HG03558 (cell line): Measurements from ENCODE around the gene RALGDS.

Experiments used
- ATAC-seq: cut with Tn5 transposase; IDR thresholded peaks from one replicate; pipeline ENCODE4 v1.9.1; 2021; ENCODE audit warnings: moderate number of reproducible peaks; ENCODE audit not compliant: unreplicated experiment; ENCODE audit errors: extremely low read depth

The RALGDS gene

GRCh38 chr9:133109931-133110650, 10.9 kb downstream of the RALGDS start:
- ATAC-seq, result no peak

- no peak for ATAC-seq
These were observed 12.0 kb downstream of the RALGDS start for GRCh38 chr9:133108794-133109641.

GRCh38 chr9:133107961-133108793, 12.9 kb downstream of the RALGDS start:
- ATAC-seq, result no peak

GRCh38 chr9:133107245-133107722, 13.8 kb downstream of the RALGDS start:
- no peak for ATAC-seq

GRCh38 chr9:133106511-133107244, 14.4 kb downstream of the RALGDS start:
- no peak for ATAC-seq

- no peak for ATAC-seq
These were observed 15.6 kb downstream of the RALGDS start for GRCh38 chr9:133105461-133105770.

- ATAC-seq, result no peak
These were observed 16.2 kb downstream of the RALGDS start for GRCh38 chr9:133104718-133105460.

GRCh38 chr9:133103987-133104505, 17.0 kb downstream of the RALGDS start:
- no peak for ATAC-seq

- ATAC-seq, result no peak
These were observed 17.7 kb downstream of the RALGDS start for GRCh38 chr9:133103183-133103986.

- no peak for ATAC-seq
These were observed 18.6 kb downstream of the RALGDS start for GRCh38 chr9:133102190-133103021.

- no peak for ATAC-seq
These were observed 19.5 kb downstream of the RALGDS start for GRCh38 chr9:133101356-133102189.

- no peak for ATAC-seq
These were observed 20.3 kb downstream of the RALGDS start for GRCh38 chr9:133100506-133101355.

- no peak for ATAC-seq
These were observed 21.1 kb downstream of the RALGDS start for GRCh38 chr9:133099726-133100505.

GRCh38 chr9:133098871-133099270, 22.2 kb downstream of the RALGDS start:
- ATAC-seq, result no peak
